PFSK-1 (cell line): ENCODE data around the gene ENKD1.

ENCODE experiments used
- POLR2AphosphoS5 ChIP-seq: IDR thresholded peaks from 2 replicates; pipeline ENCODE4 v1.6.1; 2012; ENCODE audit warnings: low read depth, mild to moderate bottlenecking, control low read depth, low read length, moderate library complexity
- REST ChIP-seq, 2 experiments: IDR thresholded peaks; 2 replicates each; pipeline versions ENCODE4 v1.6.1 to v1.8.0; 2011 to 2012; ENCODE audit warnings: low read depth in 2 of 2, low read length in 2 of 2, control low read depth in 1 of 2, inconsistent platforms in 1 of 2, mild to moderate bottlenecking in 1 of 2, moderate library complexity in 1 of 2; ENCODE audit not compliant: insufficient read depth in 1 of 2
- SIN3A ChIP-seq: IDR thresholded peaks from 2 replicates; pipeline ENCODE4 v1.6.1; 2012; ENCODE audit warnings: mild to moderate bottlenecking, low read length, moderate library complexity, borderline replicate concordance; ENCODE audit not compliant: insufficient read depth
- TAF1 ChIP-seq: IDR thresholded peaks from 2 replicates; pipeline ENCODE4 v1.6.1; 2012; ENCODE audit warnings: low read length, control low read depth, borderline replicate concordance; ENCODE audit not compliant: insufficient read depth

DNA sequence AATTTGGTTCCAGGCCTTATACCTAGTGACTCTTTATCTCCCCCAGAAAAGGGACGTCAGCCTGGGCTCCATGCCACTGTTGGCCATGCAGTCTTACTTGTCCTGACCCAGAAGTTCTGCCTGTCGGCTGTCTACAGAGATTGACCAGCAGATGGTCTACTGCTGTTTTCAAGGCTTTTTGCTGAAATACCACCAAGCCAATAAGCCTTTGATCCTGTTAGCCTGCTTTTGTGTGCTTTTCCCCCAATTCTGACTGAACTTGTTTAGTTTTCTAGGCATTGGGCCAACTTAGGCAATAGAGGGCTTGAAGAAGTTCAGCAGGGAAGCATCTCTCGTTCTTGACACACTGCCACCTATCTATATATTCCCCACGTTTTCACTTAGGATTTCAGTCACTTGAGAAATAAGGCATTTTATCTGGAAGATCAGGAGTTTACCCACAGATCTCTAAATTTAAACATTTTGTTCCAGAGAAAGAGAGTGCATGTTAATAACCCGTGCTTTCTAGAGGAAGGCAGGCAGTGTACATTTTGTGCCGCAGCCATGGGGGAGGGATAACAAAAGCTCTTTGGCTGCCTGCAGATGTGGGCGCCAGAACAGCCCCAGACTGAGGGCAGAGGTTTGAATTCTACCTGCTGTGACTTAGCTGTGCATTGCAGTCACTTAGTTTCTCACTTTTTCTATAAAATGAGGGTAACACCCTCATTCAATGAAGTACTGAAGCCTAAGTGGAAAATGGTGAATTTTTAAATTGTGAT lies 34.0 kb downstream of the ENKD1 start:
- TF ChIP-seq POLR2AphosphoS5 (no peak), TAF1 (no peak), REST (IDR thresholded peaks at IDR 0.05; ENCODE audit: insufficient read depth in 1 of 2, low read depth in 2 of 2, low read length in 2 of 2) (no peak), SIN3A (no peak)
